NOMO-1 (cell line): ENCODE data around the gene HOXD10.
A peak's percentile ranks its signal among the peaks of the same experiment; 100 is the strongest.

Source experiments
- DNase-seq, 2 experiments: peaks; one replicate each; lab custom pipeline; 2025; ENCODE audit not compliant: unreplicated experiment in 2 of 2; lab: John Stamatoyannopoulos, UW

The HOXD10 gene

GRCh38 chr2:176094349-176094748 lies 22.2 kb upstream of the HOXD10 start:
- DNase-seq, result no peak

- DNase-seq, result no peak
These were observed 21.2 kb upstream of the HOXD10 start for GRCh38 chr2:176095421-176095820.

GRCh38 chr2:176096243-176096985 lies 20.2 kb upstream of the HOXD10 start:
- DNase-seq, result no peak

- DNase-seq, result peak; percentile 59 to 81
These were observed 19.4 kb upstream of the HOXD10 start for GRCh38 chr2:176096986-176097819.

- no peak for DNase-seq
These were observed 18.7 kb upstream of the HOXD10 start for GRCh38 chr2:176097820-176098365.

- no peak for DNase-seq
These were observed 18.0 kb upstream of the HOXD10 start for GRCh38 chr2:176098366-176099158.

- DNase-seq, result no peak
These were observed 17.3 kb upstream of the HOXD10 start for GRCh38 chr2:176099159-176099727.

- DNase-seq, result no peak
These were observed 16.6 kb upstream of the HOXD10 start, which contains the start of gene HOXD12 for GRCh38 chr2:176099728-176100546. Gene HOXD12 (plus strand): TSS chr2:176099795. CDS start chr2:176099802, 7 bp downstream.

GRCh38 chr2:176100547-176101140 lies 15.9 kb upstream of the HOXD10 start:
- no peak for DNase-seq

GRCh38 chr2:176101216-176101830 lies 15.3 kb upstream of the HOXD10 start:
- DNase-seq, result no peak

- no peak for DNase-seq
These were observed 14.7 kb upstream of the HOXD10 start for GRCh38 chr2:176101842-176102241.

GRCh38 chr2:176102309-176102866 lies 14.2 kb upstream of the HOXD10 start:
- no peak for DNase-seq

- DNase-seq, result no peak
These were observed 13.4 kb upstream of the HOXD10 start for GRCh38 chr2:176103194-176103593.

- no peak for DNase-seq
These were observed 12.7 kb upstream of the HOXD10 start for GRCh38 chr2:176103742-176104315.

GRCh38 chr2:176104316-176105077 lies 12.1 kb upstream of the HOXD10 start:
- DNase-seq, result no peak

GRCh38 chr2:176105078-176105729 lies 11.4 kb upstream of the HOXD10 start:
- no peak for DNase-seq
